Measurements from ENCODE around the gene SEPTIN3.
A peak's percentile ranks its signal among the peaks of the same experiment; 100 is the strongest.

The SEPTIN3 gene

DNA sequence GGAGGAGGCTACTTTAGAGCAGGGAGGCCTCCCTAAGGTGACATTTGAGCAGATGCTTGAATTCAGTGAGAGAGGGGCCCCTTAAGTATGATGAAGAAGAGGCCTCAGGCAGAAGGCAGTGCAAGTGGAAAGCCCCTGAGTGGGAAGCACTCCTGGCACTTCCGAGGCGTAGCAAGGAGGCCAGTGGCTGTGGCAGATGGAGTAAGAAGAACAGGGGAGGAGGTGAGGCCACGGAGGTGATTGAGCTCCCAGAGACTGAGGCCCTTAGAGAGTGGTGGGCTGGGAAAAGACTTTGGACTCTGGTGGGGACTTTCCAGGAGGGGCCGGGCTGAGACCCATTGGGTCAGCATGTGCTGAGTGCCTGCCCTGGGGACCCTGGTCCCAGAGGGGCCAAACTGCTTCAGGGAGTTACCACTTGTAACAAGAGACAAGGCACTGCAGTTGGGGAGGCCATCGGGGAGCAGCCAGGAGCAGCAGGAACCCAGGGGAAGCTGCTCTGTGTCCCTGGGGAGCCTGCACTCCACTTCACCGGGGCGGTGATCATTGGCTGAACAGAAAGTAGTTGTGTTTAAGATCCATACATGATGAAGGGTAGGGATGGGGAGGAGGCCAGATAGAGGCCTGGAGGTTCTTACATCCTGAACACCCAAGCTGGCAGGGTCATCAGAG lies 19.8 kb upstream of the SEPTIN3 start:
- H3K4me3 ChIP-seq (ENCODE audit: low read depth, low read length), result peak overlapping the region; percentile 20
- DNase-seq (ENCODE audit: low read depth), result no peak
- no peak for TF ChIP-seq CTCF (IDR thresholded peaks at IDR 0.05; ENCODE audit: low read depth, low read length, missing control alignments)

- TF ChIP-seq CTCF (IDR thresholded peaks at IDR 0.05; ENCODE audit: low read depth, low read length, missing control alignments), result peak; percentile 20
- DNase-seq (ENCODE audit: low read depth), result no peak
- no peak within 1 kb of the TSS for H3K4me3 ChIP-seq (ENCODE audit: low read depth, low read length)
Measured at GRCh38 chr22:41951898-41952474, 17.3 kb upstream of the SEPTIN3 start, which contains the start of gene SMIM45. Gene SMIM45, plus strand, starts transcription at chr22:41952150.

DNA sequence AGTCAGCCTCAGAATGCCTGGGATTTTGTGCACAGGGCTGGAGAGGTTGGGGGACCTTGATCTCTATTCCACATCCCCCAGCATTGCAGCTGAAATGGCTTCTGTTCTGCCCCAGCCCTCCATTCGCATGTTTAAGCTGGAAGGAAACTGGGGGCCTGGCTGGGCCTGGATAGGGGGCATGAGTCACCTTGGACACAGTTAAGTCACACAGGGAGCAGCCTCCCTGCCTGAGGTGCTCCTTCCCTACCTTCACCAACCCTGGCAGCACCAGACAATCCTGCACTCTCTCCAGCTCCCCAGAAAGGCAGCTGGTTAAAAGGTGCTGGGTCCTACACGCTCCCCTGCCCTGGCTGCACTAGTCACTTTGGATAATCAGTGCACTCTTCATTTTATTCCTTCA lies 16.5 kb upstream of the SEPTIN3 start:
- DNase-seq (ENCODE audit: low read depth), result no peak
- H3K4me3 ChIP-seq (ENCODE audit: low read depth, low read length), result no peak overlapping the region
- TF ChIP-seq CTCF (IDR thresholded peaks at IDR 0.05; ENCODE audit: low read depth, low read length, missing control alignments), result no peak

DNA sequence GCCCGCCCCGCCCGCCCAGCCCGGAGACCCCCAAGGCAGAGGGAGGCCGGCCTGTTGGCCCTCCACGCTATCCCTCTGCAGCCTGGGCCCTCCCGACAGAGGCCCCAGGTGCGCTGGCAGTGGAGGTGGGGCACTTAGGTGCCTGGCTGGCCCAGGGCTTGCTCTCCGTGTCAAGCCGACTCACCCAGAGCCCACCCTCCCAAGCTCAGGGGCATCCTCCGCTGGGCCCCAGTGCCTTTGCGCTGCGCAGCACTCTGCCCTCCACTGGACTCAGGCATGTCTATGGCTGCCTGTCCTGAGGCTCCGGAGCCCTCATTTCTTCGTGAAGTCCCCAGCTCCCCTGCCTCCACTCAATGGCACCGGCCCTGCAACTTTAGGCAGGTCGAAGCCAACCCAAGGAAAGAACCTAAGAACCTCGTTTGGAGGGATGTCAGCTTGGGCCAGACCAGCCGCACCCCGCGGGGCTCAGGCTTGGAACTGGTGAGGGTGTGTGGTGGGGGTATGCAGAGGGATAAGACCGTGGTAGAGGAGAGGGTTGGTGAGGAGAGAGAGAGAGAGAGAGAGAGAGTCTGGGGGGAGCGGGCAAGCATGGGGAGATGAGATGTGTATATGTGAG lies 11.2 kb upstream of the SEPTIN3 start:
- TF ChIP-seq CTCF (IDR thresholded peaks at IDR 0.05; ENCODE audit: low read depth, low read length, missing control alignments), result no peak
- DNase-seq (ENCODE audit: low read depth), result no peak
- H3K4me3 ChIP-seq (ENCODE audit: low read depth, low read length), result no peak overlapping the region

- TF ChIP-seq CTCF (IDR thresholded peaks at IDR 0.05; ENCODE audit: low read depth, low read length, missing control alignments), result no peak
- DNase-seq (ENCODE audit: low read depth), result no peak
- no peak overlapping the region for H3K4me3 ChIP-seq (ENCODE audit: low read depth, low read length)
Measured at GRCh38 chr22:41963453-41964111, 5.7 kb upstream of the SEPTIN3 start.

- TF ChIP-seq CTCF (IDR thresholded peaks at IDR 0.05; ENCODE audit: low read depth, low read length, missing control alignments), result no peak
- no peak for DNase-seq (ENCODE audit: low read depth)
- no peak overlapping the region for H3K4me3 ChIP-seq (ENCODE audit: low read depth, low read length)
Measured at GRCh38 chr22:41964112-41964491, 5.1 kb upstream of the SEPTIN3 start.
